K562 (cell line): Measurements from ENCODE around the gene CD320. TPM values are rescaled to one million over a fixed set of nuclear protein-coding genes. Genes with fewer than 3 reads are reported as not detected.

Source experiments
- CBFA2T2 ChIP-seq: fragments of 450-650 bp; conservative IDR thresholded peaks from 2 replicates; pipeline ENCODE4 v1.6.1; 2017; ENCODE audit warnings: mild to moderate bottlenecking
- GTF3C2 ChIP-seq: IDR thresholded peaks from 3 replicates; pipeline ENCODE4 v1.6.1; 2011; ENCODE audit warnings: borderline replicate concordance, mild to moderate bottlenecking, moderate library complexity; ENCODE audit not compliant: insufficient read length; ENCODE audit errors: extremely low read depth
- HDAC2 ChIP-seq: fragments of 450-650 bp; IDR thresholded peaks from 2 replicates; pipeline ENCODE4 v1.6.1; 2016; ENCODE audit warnings: mild to moderate bottlenecking
- MTF1 ChIP-seq: fragments of 250-450 bp; sonication (Bioruptor Pico); IDR thresholded peaks from 2 replicates; pipeline ENCODE4 v1.9.0; 2021; ENCODE audit warnings: moderate library complexity, mild to moderate bottlenecking, inconsistent platforms, borderline replicate concordance
- NFE2L1 ChIP-seq: fragments of 450-650 bp; IDR thresholded peaks from 2 replicates; pipeline ENCODE4 v1.6.1; 2016; ENCODE audit warnings: missing genetic modification characterization, low read depth, mild to moderate bottlenecking, missing compliant biosample characterization, moderate library complexity, borderline replicate concordance
- TRIM24 ChIP-seq, 2 experiments: fragments of 450-650 bp; IDR thresholded peaks; 2 replicates each; pipeline ENCODE4 v1.6.1; 2016
- USF2 ChIP-seq: sonication (generic); formaldehyde crosslinking; IDR thresholded peaks from 2 replicates; pipeline ENCODE4 v1.5.0; 2020; ENCODE audit warnings: missing genetic modification reagents
- YY1 ChIP-seq, 3 experiments: IDR thresholded peaks; 2 replicates each; pipeline ENCODE4 v1.6.1; 2011; ENCODE audit warnings: low read length in 2 of 3, mild to moderate bottlenecking in 2 of 3, moderate library complexity in 2 of 3, borderline replicate concordance in 1 of 3, control low read depth in 1 of 3, low read depth in 1 of 3; ENCODE audit not compliant: insufficient read depth in 3 of 3, insufficient replicate concordance in 2 of 3, control insufficient read depth in 1 of 3, insufficient read length in 1 of 3; ENCODE audit errors: extremely low read depth in 1 of 3
- ZBTB7A ChIP-seq: IDR thresholded peaks from 2 replicates; pipeline ENCODE4 v1.6.1; 2011; ENCODE audit warnings: low read depth, mild to moderate bottlenecking, low read length, moderate library complexity, borderline replicate concordance; ENCODE audit not compliant: control insufficient read depth
- ZNF445 ChIP-seq: fragments of 250-450 bp; sonication (Bioruptor Pico); IDR thresholded peaks from 2 replicates; pipeline ENCODE4 v1.4.0; 2020; ENCODE audit warnings: low read depth, mild to moderate bottlenecking, moderate library complexity
- polyA plus RNA-seq, 8 experiments: library from polyadenylated mRNA; depleted of rRNA in 4 of 8; stranded (reverse) in 5 of 8; unstranded in 3 of 8; fragments of >200 nt; fragmentation: Nextera tagmentation in 2 of 8; fragmentation: Illumina TruSeq in 1 of 8; extraction: Ambion mirVana in 2 of 8; extraction: Trizol in 1 of 8; gene quantifications; 2 replicates each; pipeline versions ENCODE4 v1.2.1 to v1.2.3, GENCODE V29; 2011 to 2014; ENCODE audit warnings: inconsistent platforms in 1 of 8, missing spikeins in 1 of 8
- total RNA-seq, 7 experiments: library from RNA; depleted of rRNA in 6 of 7; stranded (reverse); fragments of >200 nt in 6 of 7; fragmentation: Illumina TruSeq in 2 of 7; extraction: Trizol in 2 of 7; gene quantifications; 2 replicates each; pipeline versions ENCODE4 v1.2.1 to v1.2.3, GENCODE V29; 2011 to 2021; ENCODE audit warnings: low replicate concordance in 1 of 7
- TF ChIP-seq, protein P1 (sequence below): sonication (generic); formaldehyde crosslinking; IDR thresholded peaks from 2 replicates; pipeline ENCODE4 v1.8.1; 2023; ENCODE audit warnings: mild to moderate bottlenecking, missing genetic modification reagents
- TF ChIP-seq, protein P2 (sequence below): sonication (generic); formaldehyde crosslinking; IDR thresholded peaks from 2 replicates; pipeline ENCODE4 v1.8.1; 2022; ENCODE audit warnings: missing genetic modification reagents
- TF ChIP-seq, protein P3 (sequence below): fragments of 200-800 bp; sonication (Bioruptor generic); IDR thresholded peaks from 2 replicates; pipeline ENCODE4 v1.6.1; 2017; ENCODE audit warnings: missing genetic modification characterization, missing compliant biosample characterization
- TF ChIP-seq, protein P4 (sequence below): fragments of 250-450 bp; sonication (Bioruptor Pico); IDR thresholded peaks from 2 replicates; pipeline ENCODE4 v1.8.0; 2021; ENCODE audit warnings: mild to moderate bottlenecking, moderate library complexity

The CD320 gene
- total and polyA plus RNA-seq, 9 of the 15 experiments (the other 6 are each of a cell fraction or from before 2014, with no cell fraction given), result 0.45 to 94.5 (median 34.4) TPM

DNA sequence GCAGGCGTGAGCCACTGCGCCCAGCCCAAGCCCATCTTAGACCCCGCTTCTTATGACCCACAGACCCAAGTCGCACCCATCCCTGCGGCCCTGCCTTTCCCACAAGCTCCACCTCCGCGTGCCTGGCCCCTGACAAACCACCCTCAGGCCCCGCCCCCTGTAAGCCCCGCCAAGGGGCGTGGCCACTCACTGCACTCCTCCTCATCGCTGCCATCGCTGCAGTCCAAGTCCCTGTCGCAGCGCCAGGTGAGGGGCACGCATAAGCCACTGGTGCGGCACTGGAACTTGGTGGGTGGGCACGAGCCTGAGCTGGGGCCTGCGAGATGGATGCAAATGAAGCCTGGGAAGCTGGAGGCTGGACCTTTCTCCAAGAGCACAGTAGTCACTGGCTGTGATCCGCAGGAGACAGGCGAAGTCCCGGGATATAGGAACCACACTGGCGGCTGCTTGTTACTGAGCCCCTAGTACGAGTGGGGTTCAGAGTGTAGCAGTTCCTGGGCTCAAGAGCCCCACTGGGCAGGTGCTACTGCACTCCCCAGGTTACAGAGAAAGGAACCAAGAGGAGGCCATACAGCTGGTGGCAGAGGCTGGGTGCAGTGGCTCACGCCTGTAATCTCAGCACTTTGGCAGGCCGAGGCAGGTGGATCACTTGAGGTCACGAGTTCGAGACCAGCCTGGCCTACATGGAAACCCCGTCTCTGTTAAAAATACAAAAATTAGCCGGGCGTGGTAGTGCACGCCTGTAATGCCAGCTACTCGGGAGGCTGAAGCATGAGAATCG lies 3.1 kb downstream of the CD320 start (continued):
- TF ChIP-seq, protein P1, sequence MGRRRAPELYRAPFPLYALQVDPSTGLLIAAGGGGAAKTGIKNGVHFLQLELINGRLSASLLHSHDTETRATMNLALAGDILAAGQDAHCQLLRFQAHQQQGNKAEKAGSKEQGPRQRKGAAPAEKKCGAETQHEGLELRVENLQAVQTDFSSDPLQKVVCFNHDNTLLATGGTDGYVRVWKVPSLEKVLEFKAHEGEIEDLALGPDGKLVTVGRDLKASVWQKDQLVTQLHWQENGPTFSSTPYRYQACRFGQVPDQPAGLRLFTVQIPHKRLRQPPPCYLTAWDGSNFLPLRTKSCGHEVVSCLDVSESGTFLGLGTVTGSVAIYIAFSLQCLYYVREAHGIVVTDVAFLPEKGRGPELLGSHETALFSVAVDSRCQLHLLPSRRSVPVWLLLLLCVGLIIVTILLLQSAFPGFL, result no peak
- TF ChIP-seq USF2 (CRISPR knock-in tag), result no peak
- no peak; the same call in 1 of the 2 replicates for TF ChIP-seq ZBTB7A
- TF ChIP-seq, protein P2, sequence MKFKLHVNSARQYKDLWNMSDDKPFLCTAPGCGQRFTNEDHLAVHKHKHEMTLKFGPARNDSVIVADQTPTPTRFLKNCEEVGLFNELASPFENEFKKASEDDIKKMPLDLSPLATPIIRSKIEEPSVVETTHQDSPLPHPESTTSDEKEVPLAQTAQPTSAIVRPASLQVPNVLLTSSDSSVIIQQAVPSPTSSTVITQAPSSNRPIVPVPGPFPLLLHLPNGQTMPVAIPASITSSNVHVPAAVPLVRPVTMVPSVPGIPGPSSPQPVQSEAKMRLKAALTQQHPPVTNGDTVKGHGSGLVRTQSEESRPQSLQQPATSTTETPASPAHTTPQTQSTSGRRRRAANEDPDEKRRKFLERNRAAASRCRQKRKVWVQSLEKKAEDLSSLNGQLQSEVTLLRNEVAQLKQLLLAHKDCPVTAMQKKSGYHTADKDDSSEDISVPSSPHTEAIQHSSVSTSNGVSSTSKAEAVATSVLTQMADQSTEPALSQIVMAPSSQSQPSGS (CRISPR knock-in tag), result no peak
- no peak for TF ChIP-seq MTF1 (CRISPR knock-in tag)
- peak in 1 of 3 experiments; percentile 17 for TF ChIP-seq YY1 (IDR thresholded peaks at IDR 0.05; ENCODE audit: borderline replicate concordance in 1 of 3, control insufficient read depth in 1 of 3, extremely low read depth in 1 of 3, insufficient read depth in 3 of 3, insufficient read length in 1 of 3, insufficient replicate concordance in 2 of 3, low read depth in 1 of 3, low read length in 2 of 3)
- TF ChIP-seq NFE2L1 (tag), result no peak
- no peak for TF ChIP-seq HDAC2
- no peak for TF ChIP-seq ZNF445 (CRISPR knock-in tag)
- TF ChIP-seq, protein P3, sequence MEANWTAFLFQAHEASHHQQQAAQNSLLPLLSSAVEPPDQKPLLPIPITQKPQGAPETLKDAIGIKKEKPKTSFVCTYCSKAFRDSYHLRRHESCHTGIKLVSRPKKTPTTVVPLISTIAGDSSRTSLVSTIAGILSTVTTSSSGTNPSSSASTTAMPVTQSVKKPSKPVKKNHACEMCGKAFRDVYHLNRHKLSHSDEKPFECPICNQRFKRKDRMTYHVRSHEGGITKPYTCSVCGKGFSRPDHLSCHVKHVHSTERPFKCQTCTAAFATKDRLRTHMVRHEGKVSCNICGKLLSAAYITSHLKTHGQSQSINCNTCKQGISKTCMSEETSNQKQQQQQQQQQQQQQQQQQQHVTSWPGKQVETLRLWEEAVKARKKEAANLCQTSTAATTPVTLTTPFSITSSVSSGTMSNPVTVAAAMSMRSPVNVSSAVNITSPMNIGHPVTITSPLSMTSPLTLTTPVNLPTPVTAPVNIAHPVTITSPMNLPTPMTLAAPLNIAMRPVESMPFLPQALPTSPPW (CRISPR knock-in tag), result peak; percentile 27; the same call in 1 of the 2 replicates
- TF ChIP-seq GTF3C2, result no peak
- no peak for TF ChIP-seq CBFA2T2
- TF ChIP-seq, protein P4, sequence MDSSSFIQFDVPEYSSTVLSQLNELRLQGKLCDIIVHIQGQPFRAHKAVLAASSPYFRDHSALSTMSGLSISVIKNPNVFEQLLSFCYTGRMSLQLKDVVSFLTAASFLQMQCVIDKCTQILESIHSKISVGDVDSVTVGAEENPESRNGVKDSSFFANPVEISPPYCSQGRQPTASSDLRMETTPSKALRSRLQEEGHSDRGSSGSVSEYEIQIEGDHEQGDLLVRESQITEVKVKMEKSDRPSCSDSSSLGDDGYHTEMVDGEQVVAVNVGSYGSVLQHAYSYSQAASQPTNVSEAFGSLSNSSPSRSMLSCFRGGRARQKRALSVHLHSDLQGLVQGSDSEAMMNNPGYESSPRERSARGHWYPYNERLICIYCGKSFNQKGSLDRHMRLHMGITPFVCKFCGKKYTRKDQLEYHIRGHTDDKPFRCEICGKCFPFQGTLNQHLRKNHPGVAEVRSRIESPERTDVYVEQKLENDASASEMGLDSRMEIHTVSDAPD (CRISPR knock-in tag), result no peak
- TF ChIP-seq TRIM24 (IDR thresholded peaks at IDR 0.05), result no peak
